ENCODE data around the gene PLOD1.
A peak's percentile ranks its signal among the peaks of the same experiment; 100 is the strongest.

Gene PLOD1

GRCh38 chr1:11942280-11942679, 7.8 kb downstream of the PLOD1 start:
- DNase-seq (ENCODE audit: low read depth) = no peak
- TF ChIP-seq CTCF (IDR thresholded peaks at IDR 0.05; ENCODE audit: low read length, missing control alignments) = no peak
- H3K4me3 ChIP-seq (replicated peaks; ENCODE audit: low read depth, low read length) = no peak overlapping the region

- H3K4me3 ChIP-seq (replicated peaks; ENCODE audit: low read depth, low read length) = no peak overlapping the region
- no peak for TF ChIP-seq CTCF (IDR thresholded peaks at IDR 0.05; ENCODE audit: low read length, missing control alignments)
- DNase-seq (ENCODE audit: low read depth) = no peak
Observed at GRCh38 chr1:11943619-11944018, 9.1 kb downstream of the PLOD1 start.

- no peak overlapping the region for H3K4me3 ChIP-seq (replicated peaks; ENCODE audit: low read depth, low read length)
- no peak for TF ChIP-seq CTCF (IDR thresholded peaks at IDR 0.05; ENCODE audit: low read length, missing control alignments)
- no peak for DNase-seq (ENCODE audit: low read depth)
Observed at GRCh38 chr1:11944358-11944931, 9.9 kb downstream of the PLOD1 start.

GRCh38 chr1:11946647-11947046, 12.1 kb downstream of the PLOD1 start:
- peak; percentile 13 for DNase-seq (ENCODE audit: low read depth)
- no peak overlapping the region for H3K4me3 ChIP-seq (replicated peaks; ENCODE audit: low read depth, low read length)
- TF ChIP-seq CTCF (IDR thresholded peaks at IDR 0.05; ENCODE audit: low read length, missing control alignments) = no peak

GRCh38 chr1:11948822-11949458, 14.4 kb downstream of the PLOD1 start:
- DNase-seq (ENCODE audit: low read depth) = peak; percentile 35
- no peak for TF ChIP-seq CTCF (IDR thresholded peaks at IDR 0.05; ENCODE audit: low read length, missing control alignments)
- no peak overlapping the region for H3K4me3 ChIP-seq (replicated peaks; ENCODE audit: low read depth, low read length)

GRCh38 chr1:11951901-11952300, 17.4 kb downstream of the PLOD1 start:
- H3K4me3 ChIP-seq (replicated peaks; ENCODE audit: low read depth, low read length) = no peak overlapping the region
- DNase-seq (ENCODE audit: low read depth) = no peak
- no peak for TF ChIP-seq CTCF (IDR thresholded peaks at IDR 0.05; ENCODE audit: low read length, missing control alignments)
